ENCODE measurements around the gene ATP6V1E1.
"Not testable (repeated sequence)": the region's sequence is repeated elsewhere in the genome, so short reads cannot be mapped to it uniquely, and the experiment has no call there.

Gene ATP6V1E1

DNA sequence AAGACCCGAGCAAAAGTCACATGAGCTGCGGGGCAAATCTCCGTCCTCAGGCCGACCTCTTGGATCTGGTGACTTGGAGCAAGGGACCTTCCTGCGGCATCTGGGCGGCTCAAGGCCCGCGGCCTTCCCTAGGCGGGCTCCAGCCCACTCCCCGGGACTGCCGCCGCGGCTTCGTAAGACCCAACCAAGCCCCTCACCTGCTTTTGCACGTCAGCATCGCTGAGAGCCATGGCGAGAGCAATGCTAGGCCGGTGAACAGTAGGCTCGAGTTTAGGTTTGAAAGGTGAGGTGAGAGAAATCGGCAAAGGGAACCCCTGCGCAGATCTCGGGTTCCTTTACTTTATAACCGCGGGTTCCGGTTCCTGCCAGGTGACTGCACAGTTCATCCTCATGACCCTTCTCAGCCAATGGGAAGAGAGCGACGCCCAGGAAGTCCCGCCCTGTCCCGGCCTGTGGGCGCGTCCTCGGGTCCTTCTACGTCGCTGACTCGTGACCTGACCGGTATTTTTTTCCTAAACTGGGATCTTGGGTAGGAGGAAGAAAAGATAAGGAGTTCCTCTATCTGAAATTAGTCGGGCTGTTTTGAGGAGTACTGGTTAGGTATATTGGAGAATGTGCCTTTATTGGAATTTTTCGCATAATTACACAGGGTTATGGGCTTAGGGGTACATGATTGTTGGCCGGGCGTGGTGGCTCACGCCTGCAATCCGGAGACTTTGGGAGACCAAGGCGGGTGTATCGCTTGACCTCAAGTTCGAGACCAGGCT is at the start of gene ATP6V1E1:
ATP6V1E1 (minus strand) TSS at position 344 of the 767 bp plus-strand sequence; CDS start at position 230, 114 bp downstream.
- Mint-ChIP-seq H3K4me1 (no peaks in the 10 kb centered on the region), H3K9me3 (no peaks in the 10 kb centered on the region)

DNA sequence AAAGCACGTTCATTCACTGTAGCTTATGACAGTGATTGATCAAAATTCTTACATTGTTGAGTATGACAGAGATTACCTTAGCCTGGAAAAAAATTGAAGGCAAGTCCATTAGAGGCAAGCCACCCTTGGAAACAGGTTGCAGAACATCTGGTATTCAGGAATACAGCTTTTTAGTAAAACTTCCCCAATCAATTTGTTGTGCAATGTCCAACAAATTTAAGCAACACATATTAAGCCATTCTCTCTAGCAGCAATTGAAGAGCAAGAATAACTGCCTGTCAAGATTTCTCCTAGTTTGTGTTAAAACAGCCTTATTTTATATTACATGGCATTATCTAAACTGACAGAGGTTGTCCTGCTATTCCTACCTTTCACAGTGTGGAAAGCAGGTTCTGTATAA is 47.0 kb upstream of the ATP6V1E1 start:
- DNase-seq (ENCODE audit: low spot score in 2 of 2) = no peak
- no peak overlapping the region for H3K4me3 Mint-ChIP-seq
- H3K4me1 Mint-ChIP-seq = peaks cover 19% of the 10 kb centered on the region
- ATAC-seq = no peak
- H3K9me3 Mint-ChIP-seq = no peaks in the 10 kb centered on the region
- no peak overlapping the region for H3K27ac Mint-ChIP-seq
- peaks cover 11% of the 10 kb centered on the region for H3K36me3 Mint-ChIP-seq

More for the DNA sequence above, at the start of gene ATP6V1E1:
- H3K27ac Mint-ChIP-seq = peak within 1 kb of the TSS; percentile 95
- peak within 1 kb of the TSS; percentile 91 for H3K4me3 Mint-ChIP-seq
- peak; percentile 82 to 96 for DNase-seq (ENCODE audit: low spot score in 2 of 2)
- H3K36me3 Mint-ChIP-seq = peaks cover 30% of the 10 kb centered on the region
- ATAC-seq = peak; percentile 100

DNA sequence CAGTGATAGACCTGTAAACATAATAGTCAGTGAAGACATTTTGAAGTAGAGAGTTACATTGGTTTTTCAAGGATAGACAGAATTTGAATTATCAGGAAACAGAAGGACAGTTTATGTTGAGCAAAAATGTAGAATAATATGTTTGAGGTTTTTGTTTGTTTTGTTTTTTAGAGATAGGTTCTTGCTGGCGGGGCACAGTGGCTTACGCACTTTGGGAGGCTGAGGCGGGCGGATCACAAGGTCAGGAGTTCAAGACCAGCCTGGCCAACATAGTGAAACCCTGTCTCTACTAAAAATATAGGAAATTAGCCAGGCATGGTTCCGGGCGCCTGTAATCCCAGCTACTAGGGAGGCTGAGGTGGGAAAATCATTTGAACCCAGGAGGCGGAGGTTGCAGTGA is 45.6 kb upstream of the ATP6V1E1 start:
- no peak overlapping the region for H3K27ac Mint-ChIP-seq
- ATAC-seq (no peak), DNase-seq (ENCODE audit: low spot score in 2 of 2) (no peak)
- no peak overlapping the region for H3K4me3 Mint-ChIP-seq
- peaks cover 15% of the 10 kb centered on the region for H3K4me1 Mint-ChIP-seq
- H3K9me3 Mint-ChIP-seq = no peaks in the 10 kb centered on the region
- peaks cover 25% of the 10 kb centered on the region for H3K36me3 Mint-ChIP-seq

DNA sequence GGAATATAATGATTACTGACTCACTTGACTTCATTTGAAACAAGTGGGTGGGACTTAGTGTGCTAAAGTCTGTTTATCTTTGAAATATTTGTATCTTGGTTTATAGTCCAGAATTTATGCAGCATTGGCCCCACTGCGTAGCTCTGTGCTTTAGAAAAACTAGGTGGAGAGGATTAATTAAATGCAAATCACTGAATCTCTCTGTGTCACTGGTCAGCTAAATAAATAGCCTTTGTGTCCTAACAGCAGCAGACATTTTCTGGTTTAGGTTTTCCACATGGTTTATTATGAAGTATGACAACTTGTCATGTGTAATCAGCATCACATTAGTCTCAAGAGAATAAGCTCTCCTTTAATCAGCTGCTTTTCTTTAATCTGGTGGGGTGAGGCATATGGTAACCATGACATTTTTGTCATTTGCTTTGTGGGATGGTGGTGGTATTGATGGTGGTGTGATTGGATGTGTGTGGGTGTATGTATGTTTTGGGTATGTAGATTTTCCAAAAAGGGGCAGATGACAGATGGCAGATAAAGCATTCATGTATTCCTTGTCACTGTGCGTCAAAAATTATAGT is 44.0 kb upstream of the ATP6V1E1 start:
- H3K4me3 Mint-ChIP-seq = peak overlapping the region; percentile 3
- peak overlapping the region; percentile 13 for H3K27ac Mint-ChIP-seq
- ATAC-seq (peak; percentile 69), DNase-seq (ENCODE audit: low spot score in 2 of 2) (no peak)
- no peaks in the 10 kb centered on the region for H3K9me3 Mint-ChIP-seq
- H3K36me3 Mint-ChIP-seq = peaks cover 25% of the 10 kb centered on the region
- peaks cover 15% of the 10 kb centered on the region for H3K4me1 Mint-ChIP-seq

DNA sequence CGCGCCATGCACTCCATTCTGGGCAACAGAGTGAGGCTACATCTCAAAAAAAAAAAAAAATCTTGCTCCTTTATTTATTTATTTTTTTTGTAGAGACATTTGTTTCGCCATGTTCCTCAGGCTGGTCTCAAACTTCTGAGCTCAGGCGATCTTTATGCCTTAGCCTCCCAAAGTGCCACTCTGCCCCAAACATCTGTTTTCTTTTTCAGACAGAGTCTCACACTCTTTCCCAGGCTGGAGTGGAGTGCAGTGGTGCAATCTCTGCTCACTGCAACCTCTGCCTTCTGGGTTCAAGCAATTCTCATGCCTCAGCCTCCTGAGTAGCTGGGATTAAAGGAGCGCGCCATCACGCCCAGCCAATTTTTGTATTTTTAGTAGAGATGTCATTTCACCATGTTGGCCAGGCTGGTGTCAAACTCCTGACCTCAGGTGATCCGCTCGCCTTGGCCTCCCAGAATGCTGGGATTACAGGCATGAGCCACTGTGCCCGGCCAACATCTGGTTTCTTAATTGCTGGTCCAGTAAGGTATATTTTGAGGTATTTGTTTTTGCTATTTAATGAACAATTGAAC is 43.1 kb upstream of the ATP6V1E1 start:
- H3K9me3 Mint-ChIP-seq; ATAC-seq; DNase-seq (ENCODE audit: low spot score in 2 of 2); H3K4me3 Mint-ChIP-seq: not testable (repeated sequence)
- Mint-ChIP-seq H3K4me1 (peaks cover 21% of the 10 kb centered on the region), H3K36me3 (peaks cover 32% of the 10 kb centered on the region), H3K27ac (peak overlapping the region; percentile 13)

DNA sequence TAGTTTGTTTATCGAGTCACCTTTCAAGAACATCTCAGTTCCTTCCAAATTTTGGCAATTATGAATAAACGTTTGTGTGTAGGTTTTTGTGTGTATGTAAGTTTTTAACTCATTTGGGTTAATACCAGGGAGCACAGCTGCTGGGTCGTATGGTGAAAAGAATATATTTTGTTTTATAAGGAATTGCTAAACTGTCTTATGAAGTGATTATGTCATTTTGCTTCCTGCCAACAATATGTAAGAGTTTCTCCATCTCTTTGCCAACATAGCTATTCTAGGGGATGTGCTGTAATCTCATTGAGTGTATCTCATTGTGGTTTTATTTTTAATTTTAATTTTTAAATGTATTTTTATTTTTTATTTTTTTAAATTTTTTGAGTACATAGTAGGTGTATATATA is 37.3 kb upstream of the ATP6V1E1 start:
- DNase-seq (ENCODE audit: low spot score in 2 of 2) (no peak), ATAC-seq (no peak)
- H3K9me3 Mint-ChIP-seq = no peaks in the 10 kb centered on the region
- H3K4me3 Mint-ChIP-seq = no peak overlapping the region
- no peak overlapping the region for H3K27ac Mint-ChIP-seq
- H3K36me3 Mint-ChIP-seq = peaks cover 77% of the 10 kb centered on the region
- H3K4me1 Mint-ChIP-seq = peaks cover 13% of the 10 kb centered on the region

DNA sequence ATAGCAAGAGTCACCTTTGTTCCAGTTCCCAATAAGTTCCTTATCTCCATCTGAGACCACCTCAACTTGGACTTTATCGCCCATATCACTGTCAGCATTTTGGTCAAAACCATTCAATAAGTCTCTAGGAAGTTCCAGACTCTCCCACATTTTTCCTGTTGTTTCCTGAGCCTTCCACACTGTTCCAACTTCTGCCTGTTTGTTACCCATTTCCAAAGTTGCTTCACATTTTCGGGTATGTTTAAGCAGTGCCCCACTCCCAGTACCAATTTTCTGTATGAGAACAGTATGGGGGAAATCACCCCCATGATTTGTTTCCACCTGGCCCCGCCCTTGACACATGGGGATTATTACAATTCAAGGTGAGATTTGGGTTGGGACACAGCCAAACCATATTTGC is 36.7 kb upstream of the ATP6V1E1 start:
- Mint-ChIP-seq H3K4me3 (no peak overlapping the region), H3K27ac (no peak overlapping the region), H3K4me1 (peaks cover 13% of the 10 kb centered on the region), H3K9me3 (no peaks in the 10 kb centered on the region), H3K36me3 (peaks cover 77% of the 10 kb centered on the region)
- ATAC-seq (no peak), DNase-seq (ENCODE audit: low spot score in 2 of 2) (no peak)

DNA sequence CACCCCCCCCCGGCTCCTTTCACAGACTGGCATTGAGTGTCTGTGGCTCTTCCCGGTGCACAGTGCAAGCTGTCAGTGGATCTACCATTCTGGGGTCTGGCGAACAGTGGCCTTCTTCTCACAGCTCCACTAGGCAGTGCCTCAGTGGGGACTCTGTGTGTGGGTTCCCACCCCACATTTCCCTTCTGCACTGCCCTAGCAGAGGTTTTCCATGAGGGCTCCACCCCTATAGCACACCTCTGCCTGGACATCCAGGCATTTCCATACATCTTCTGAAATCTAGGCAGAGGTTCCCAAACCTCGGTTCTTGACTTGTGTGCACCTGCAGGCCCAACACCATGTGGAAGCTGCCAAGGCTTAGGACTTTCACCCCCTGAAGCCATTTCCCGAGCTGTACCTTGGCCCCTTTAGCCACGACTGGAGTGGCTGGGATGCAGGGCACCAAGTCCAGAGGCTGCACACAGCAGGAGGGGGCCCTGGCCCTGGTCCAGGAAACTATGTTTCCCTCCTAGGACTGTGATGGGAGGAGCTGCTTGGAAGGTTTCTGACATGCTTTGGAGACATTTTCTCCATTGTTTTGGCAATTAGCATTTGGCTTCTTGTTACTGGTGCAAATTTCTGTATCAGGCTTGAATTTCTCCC is 36.0 kb upstream of the ATP6V1E1 start:
- H3K27ac Mint-ChIP-seq = no peak overlapping the region

DNA sequence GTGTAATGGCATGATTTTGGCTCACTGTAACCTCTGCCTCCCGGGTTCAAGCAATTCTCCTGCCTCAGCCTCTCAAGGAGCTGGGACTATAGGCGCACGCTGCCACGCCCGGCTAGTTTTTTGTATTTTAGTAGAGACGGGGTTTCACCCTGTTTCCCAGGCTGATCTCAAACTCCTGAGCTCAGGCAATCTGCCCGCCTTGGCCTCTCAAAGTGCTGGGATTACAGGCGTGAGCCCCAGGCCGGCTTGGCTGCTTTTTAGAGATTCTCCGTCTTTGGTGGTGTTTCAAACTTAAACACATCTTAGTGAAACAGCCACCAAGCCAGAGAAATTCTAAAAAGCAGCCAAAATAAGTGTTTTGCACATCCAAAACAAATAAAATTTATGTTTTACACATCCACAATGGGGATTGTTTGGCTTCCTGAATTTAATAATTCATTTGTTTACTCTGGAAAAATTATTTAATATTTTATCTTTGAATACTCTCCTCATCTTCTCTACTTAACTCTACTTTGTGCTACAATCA is 28.4 kb upstream of the ATP6V1E1 start:
- DNase-seq (ENCODE audit: low spot score in 2 of 2) = no peak
- H3K9me3 Mint-ChIP-seq = no peaks in the 10 kb centered on the region

More for the DNA sequence above, 36.0 kb upstream of the ATP6V1E1 start:
- Mint-ChIP-seq H3K4me3 (no peak overlapping the region), H3K4me1 (peaks cover 13% of the 10 kb centered on the region), H3K36me3 (peaks cover 77% of the 10 kb centered on the region), H3K9me3 (no peaks in the 10 kb centered on the region)
- DNase-seq (ENCODE audit: low spot score in 2 of 2) (no peak), ATAC-seq (no peak)

DNA sequence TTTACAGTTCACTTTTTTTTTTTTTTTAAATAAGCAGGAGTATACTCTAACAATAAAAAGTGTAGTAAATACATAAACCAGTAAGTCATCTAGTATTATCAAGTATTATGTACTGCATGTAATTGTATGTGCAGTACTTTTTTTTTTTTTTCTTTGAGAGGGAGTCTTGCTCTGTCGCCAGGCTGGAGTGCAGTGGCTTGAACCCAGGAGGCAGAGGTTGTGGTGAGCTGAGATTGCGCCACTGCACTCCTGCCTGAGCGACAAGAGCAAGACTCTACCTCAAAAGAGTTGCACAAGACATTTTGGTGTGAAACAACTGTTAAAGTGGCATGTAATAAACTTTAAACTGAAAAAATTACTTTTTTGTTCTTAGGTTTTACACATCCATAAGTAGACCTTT is 26.7 kb upstream of the ATP6V1E1 start:
- DNase-seq (ENCODE audit: low spot score in 2 of 2) = no peak
- H3K9me3 Mint-ChIP-seq = no peaks in the 10 kb centered on the region
- ATAC-seq = no peak
- H3K27ac Mint-ChIP-seq = no peak overlapping the region
- H3K4me1 Mint-ChIP-seq = no peaks in the 10 kb centered on the region
- H3K4me3 Mint-ChIP-seq = no peak overlapping the region
- H3K36me3 Mint-ChIP-seq = peaks cover 56% of the 10 kb centered on the region

More for the DNA sequence above, 28.4 kb upstream of the ATP6V1E1 start:
- Mint-ChIP-seq H3K4me1 (no peaks in the 10 kb centered on the region), H3K4me3 (no peak overlapping the region), H3K36me3 (peaks cover 73% of the 10 kb centered on the region), H3K27ac (peak overlapping the region; percentile 16)
- no peak for ATAC-seq

DNA sequence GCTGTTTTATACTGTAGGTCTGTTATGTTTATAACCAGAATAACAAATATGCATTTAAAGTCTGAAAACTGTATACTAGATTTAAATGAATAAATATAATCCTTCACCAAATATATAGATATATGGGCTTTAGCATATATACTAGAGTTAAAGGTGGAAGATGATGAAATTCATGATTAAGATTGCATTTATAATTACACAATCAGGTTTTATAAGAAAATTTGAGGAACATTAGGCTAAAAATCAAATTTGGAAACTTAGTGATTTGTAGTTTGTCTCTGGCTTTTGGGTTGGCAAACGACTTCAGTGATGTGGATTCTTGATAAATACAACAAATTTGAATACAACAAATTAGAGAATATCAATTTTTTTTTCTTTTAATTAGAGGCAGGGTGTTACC is 20.0 kb upstream of the ATP6V1E1 start:
- no peak for DNase-seq (ENCODE audit: low spot score in 2 of 2)
- H3K27ac Mint-ChIP-seq = no peak overlapping the region
- H3K4me1 Mint-ChIP-seq = peaks cover 6% of the 10 kb centered on the region
- no peak for ATAC-seq
- H3K36me3 Mint-ChIP-seq = peaks cover 11% of the 10 kb centered on the region
- no peaks in the 10 kb centered on the region for H3K9me3 Mint-ChIP-seq
- H3K4me3 Mint-ChIP-seq = no peak overlapping the region

DNA sequence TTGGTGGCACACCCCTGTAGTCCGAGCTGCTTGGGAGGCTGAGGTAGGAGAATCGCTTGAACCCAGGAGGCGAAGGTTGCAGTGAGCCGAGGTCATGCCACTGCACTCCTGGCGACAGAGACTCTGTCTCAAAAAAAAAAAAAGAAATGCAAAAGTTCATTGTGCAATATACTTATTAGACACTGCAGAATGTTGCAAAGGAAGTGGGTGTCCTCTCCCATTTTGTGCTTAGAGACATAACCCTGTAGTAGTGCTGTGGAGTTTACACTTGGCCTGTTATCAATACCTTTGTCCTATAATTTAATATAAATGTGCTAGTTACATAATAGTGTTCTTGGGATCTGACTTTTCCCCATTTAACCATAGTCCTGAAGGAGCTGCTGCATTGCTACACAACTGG is 19.4 kb upstream of the ATP6V1E1 start:
- peaks cover 10% of the 10 kb centered on the region for H3K36me3 Mint-ChIP-seq
- H3K27ac Mint-ChIP-seq = no peak overlapping the region
- DNase-seq (ENCODE audit: low spot score in 2 of 2) (no peak), ATAC-seq (no peak)
- peaks cover 6% of the 10 kb centered on the region for H3K4me1 Mint-ChIP-seq
- H3K4me3 Mint-ChIP-seq = no peak overlapping the region
- H3K9me3 Mint-ChIP-seq = no peaks in the 10 kb centered on the region

DNA sequence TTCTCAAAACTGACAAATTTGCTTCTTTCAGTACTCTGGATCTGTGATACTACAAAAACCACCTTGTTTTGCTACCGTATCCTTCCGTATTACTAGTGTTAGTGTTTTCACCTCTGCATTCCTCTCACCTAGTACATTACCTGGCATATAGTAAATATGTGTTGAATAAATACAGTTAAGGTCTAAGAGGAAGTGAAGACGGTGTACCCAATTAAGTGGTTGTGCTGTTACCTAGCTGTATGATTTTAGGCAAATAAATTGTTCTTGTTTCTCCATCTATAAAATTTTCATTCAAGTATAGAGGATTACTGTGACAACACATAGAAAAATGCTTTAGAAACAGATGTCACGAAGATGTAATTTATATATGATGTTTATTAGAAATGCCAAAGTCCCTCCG is 18.9 kb upstream of the ATP6V1E1 start:
- peaks cover 16% of the 10 kb centered on the region for H3K36me3 Mint-ChIP-seq
- ATAC-seq (no peak), DNase-seq (ENCODE audit: low spot score in 2 of 2) (no peak)
- no peaks in the 10 kb centered on the region for H3K9me3 Mint-ChIP-seq
- H3K4me3 Mint-ChIP-seq = no peak overlapping the region
- H3K4me1 Mint-ChIP-seq = peaks cover 10% of the 10 kb centered on the region
- H3K27ac Mint-ChIP-seq = no peak overlapping the region

DNA sequence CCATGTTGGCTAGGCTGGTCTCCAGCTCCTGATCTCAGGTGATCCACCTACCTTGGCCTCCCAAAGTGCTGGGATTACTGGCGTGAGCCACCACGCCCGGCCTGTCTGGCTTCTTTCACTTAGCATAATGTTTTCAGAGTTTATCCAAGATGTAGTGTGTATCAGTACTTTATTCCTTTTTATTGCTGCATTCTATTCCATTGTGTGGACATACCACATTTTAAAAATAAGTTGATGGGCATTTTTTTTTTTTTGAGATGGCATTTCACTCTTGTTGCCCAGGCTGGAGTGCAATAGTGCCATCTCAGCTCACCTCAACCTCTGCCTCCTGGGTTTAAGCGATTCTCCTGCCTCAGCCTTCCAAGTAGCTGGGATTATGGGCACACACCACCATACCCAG is 13.8 kb upstream of the ATP6V1E1 start:
- peaks cover 22% of the 10 kb centered on the region for H3K4me1 Mint-ChIP-seq
- DNase-seq (ENCODE audit: low spot score in 2 of 2); ATAC-seq; H3K4me3 Mint-ChIP-seq; H3K27ac Mint-ChIP-seq; H3K9me3 Mint-ChIP-seq: not testable (repeated sequence)
- peaks cover 42% of the 10 kb centered on the region for H3K36me3 Mint-ChIP-seq

DNA sequence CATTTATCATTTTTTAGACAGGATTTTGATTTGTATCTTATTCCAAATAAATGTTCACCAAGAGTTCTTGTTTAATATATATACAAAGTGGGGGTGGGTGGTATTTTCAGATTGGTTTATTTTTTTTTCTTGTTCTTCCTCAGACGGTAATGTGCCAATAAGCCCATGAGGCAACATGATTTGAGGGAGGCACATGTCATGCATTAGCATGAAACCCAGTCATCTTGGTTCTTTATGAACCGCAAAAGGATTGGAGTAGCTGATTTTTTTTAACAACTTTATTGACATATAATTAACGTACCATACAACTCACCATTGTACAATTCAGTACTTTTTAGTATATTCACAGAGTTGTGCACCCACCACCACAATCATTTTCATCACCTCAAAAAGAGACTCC is 12.7 kb upstream of the ATP6V1E1 start:
- ATAC-seq (no peak), DNase-seq (ENCODE audit: low spot score in 2 of 2) (no peak)
- Mint-ChIP-seq H3K27ac (no peak overlapping the region), H3K4me1 (peaks cover 22% of the 10 kb centered on the region), H3K9me3 (no peaks in the 10 kb centered on the region), H3K36me3 (peaks cover 42% of the 10 kb centered on the region), H3K4me3 (no peak overlapping the region)
